ENCODE results near the gene DUSP16. TPM values are rescaled to one million over a fixed set of nuclear protein-coding genes. Genes with fewer than 3 reads are reported as not detected.

The DUSP16 gene
- total and polyA plus RNA-seq, 2 experiments from 2014 or later: 11.7 to 59.4 TPM

GRCh38 chr12:12546314-12546772 lies 16.3 kb downstream of the DUSP16 start (continued):
- TF ChIP-seq, protein P1, sequence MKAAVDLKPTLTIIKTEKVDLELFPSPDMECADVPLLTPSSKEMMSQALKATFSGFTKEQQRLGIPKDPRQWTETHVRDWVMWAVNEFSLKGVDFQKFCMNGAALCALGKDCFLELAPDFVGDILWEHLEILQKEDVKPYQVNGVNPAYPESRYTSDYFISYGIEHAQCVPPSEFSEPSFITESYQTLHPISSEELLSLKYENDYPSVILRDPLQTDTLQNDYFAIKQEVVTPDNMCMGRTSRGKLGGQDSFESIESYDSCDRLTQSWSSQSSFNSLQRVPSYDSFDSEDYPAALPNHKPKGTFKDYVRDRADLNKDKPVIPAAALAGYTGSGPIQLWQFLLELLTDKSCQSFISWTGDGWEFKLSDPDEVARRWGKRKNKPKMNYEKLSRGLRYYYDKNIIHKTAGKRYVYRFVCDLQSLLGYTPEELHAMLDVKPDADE (IDR thresholded peaks at IDR 0.05): no peak
- TF ChIP-seq EZH2 (IDR thresholded peaks at IDR 0.05; ENCODE audit: low read depth, unreplicated experiment): no peak
- TF ChIP-seq CTCF (conservative IDR thresholded peaks at IDR 0.05; ENCODE audit: low read depth in 2 of 2): no peak
- no peak for TF ChIP-seq POLR2AphosphoS5 (IDR thresholded peaks at IDR 0.05; ENCODE audit: low read depth)
- TF ChIP-seq JUNB (IDR thresholded peaks at IDR 0.05; ENCODE audit: unreplicated experiment): no peak
- TF ChIP-seq, protein P2, sequence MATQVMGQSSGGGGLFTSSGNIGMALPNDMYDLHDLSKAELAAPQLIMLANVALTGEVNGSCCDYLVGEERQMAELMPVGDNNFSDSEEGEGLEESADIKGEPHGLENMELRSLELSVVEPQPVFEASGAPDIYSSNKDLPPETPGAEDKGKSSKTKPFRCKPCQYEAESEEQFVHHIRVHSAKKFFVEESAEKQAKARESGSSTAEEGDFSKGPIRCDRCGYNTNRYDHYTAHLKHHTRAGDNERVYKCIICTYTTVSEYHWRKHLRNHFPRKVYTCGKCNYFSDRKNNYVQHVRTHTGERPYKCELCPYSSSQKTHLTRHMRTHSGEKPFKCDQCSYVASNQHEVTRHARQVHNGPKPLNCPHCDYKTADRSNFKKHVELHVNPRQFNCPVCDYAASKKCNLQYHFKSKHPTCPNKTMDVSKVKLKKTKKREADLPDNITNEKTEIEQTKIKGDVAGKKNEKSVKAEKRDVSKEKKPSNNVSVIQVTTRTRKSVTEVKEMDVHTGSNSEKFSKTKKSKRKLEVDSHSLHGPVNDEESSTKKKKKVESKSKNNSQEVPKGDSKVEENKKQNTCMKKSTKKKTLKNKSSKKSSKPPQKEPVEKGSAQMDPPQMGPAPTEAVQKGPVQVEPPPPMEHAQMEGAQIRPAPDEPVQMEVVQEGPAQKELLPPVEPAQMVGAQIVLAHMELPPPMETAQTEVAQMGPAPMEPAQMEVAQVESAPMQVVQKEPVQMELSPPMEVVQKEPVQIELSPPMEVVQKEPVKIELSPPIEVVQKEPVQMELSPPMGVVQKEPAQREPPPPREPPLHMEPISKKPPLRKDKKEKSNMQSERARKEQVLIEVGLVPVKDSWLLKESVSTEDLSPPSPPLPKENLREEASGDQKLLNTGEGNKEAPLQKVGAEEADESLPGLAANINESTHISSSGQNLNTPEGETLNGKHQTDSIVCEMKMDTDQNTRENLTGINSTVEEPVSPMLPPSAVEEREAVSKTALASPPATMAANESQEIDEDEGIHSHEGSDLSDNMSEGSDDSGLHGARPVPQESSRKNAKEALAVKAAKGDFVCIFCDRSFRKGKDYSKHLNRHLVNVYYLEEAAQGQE (IDR thresholded peaks at IDR 0.05; ENCODE audit: unreplicated experiment): no peak

GRCh38 chr12:12543959-12544358 lies 18.7 kb downstream of the DUSP16 start:
- Histone ChIP-seq H3K79me2 (replicated peaks; ENCODE audit: insufficient read depth) (peaks cover 87% of the 10 kb centered on the region), H3K36me3 (ENCODE audit: insufficient read depth) (0 out of 2 replicates have a peak, but pooled peaks cover 8% of the 10 kb centered on the region), H3K27ac (ENCODE audit: low read depth) (no peak overlapping the region), H3K4me3 (no peak overlapping the region), H3K4me2 (no peak overlapping the region), H2AFZ (no peak overlapping the region), H3K4me1 (ENCODE audit: insufficient read depth) (peaks cover 9% of the 10 kb centered on the region; the same call in 1 of the 2 replicates), H3K27me3 (ENCODE audit: insufficient read depth) (no peaks in the 10 kb centered on the region), H4K20me1 (replicated peaks; ENCODE audit: insufficient read depth) (peaks cover 7% of the 10 kb centered on the region), H3K9me2 (ENCODE audit: insufficient read depth) (no peaks in the 10 kb centered on the region), H3F3A (replicated peaks; ENCODE audit: low read depth) (no peaks in the 10 kb centered on the region)
- H3K27ac Mint-ChIP-seq: no peak overlapping the region
- H3K4me1 Mint-ChIP-seq: peaks cover 22% of the 10 kb centered on the region
- ATAC-seq: no peak
- no peaks in the 10 kb centered on the region for H3K27me3 Mint-ChIP-seq (ENCODE audit: insufficient read depth, low read depth, poor library complexity)
- H3K9me3 Mint-ChIP-seq: no peaks in the 10 kb centered on the region
- peaks cover 14% of the 10 kb centered on the region; the same call in 2 of the 3 replicates for H3K36me3 Mint-ChIP-seq (ENCODE audit: low read depth)
- no peak overlapping the region for H3K4me3 Mint-ChIP-seq
- no peak for DNase-seq (ENCODE audit: low spot score)
- TF ChIP-seq ZNF114 (CRISPR knock-in tag; IDR thresholded peaks at IDR 0.05) (no peak), CREB1 (CRISPR knock-in tag; IDR thresholded peaks at IDR 0.05; ENCODE audit: low read depth) (no peak), POLR2AphosphoS5 (IDR thresholded peaks at IDR 0.05; ENCODE audit: low read depth) (no peak), JUNB (IDR thresholded peaks at IDR 0.05; ENCODE audit: unreplicated experiment) (no peak), EZH2 (IDR thresholded peaks at IDR 0.05; ENCODE audit: low read depth, unreplicated experiment) (no peak), STAT1 (IDR thresholded peaks at IDR 0.05; ENCODE audit: unreplicated experiment) (no peak), ZNF462 (CRISPR knock-in tag; IDR thresholded peaks at IDR 0.05) (no peak)
- TF ChIP-seq, protein P1 (IDR thresholded peaks at IDR 0.05): no peak

Measured in GM23338 (cell line).